DMS53 (cell line): ENCODE results near the gene EHD4.

Source experiments
- DNase-seq: peaks from one replicate; lab custom pipeline; 2025; lab: John Stamatoyannopoulos, UW

EHD4 gene

GRCh38 chr15:41957021-41957897 lies 15.1 kb downstream of the EHD4 start:
- no peak for DNase-seq

- DNase-seq = no peak
Observed at GRCh38 chr15:41955807-41956525, 16.4 kb downstream of the EHD4 start.

GRCh38 chr15:41955100-41955499 lies 17.3 kb downstream of the EHD4 start:
- no peak for DNase-seq

GRCh38 chr15:41954036-41954435 lies 18.3 kb downstream of the EHD4 start:
- DNase-seq = no peak

GRCh38 chr15:41952013-41952563 lies 20.3 kb downstream of the EHD4 start:
- DNase-seq = no peak

- DNase-seq = no peak
Observed at GRCh38 chr15:41951571-41951970, 20.8 kb downstream of the EHD4 start.

- no peak for DNase-seq
Observed at GRCh38 chr15:41950489-41950888, 21.9 kb downstream of the EHD4 start.

- DNase-seq = no peak
Observed at GRCh38 chr15:41950127-41950483, 22.3 kb downstream of the EHD4 start.

GRCh38 chr15:41949401-41950126 lies 22.8 kb downstream of the EHD4 start:
- no peak for DNase-seq

- no peak for DNase-seq
Observed at GRCh38 chr15:41948490-41948889, 23.9 kb downstream of the EHD4 start.

- DNase-seq = no peak
Observed at GRCh38 chr15:41946970-41947369, 25.4 kb downstream of the EHD4 start.

- no peak for DNase-seq
Observed at GRCh38 chr15:41945731-41946130, 26.6 kb downstream of the EHD4 start.

- DNase-seq = no peak
Observed at GRCh38 chr15:41945221-41945620, 27.1 kb downstream of the EHD4 start.

GRCh38 chr15:41944313-41944940 lies 27.9 kb downstream of the EHD4 start:
- DNase-seq = no peak

- no peak for DNase-seq
Observed at GRCh38 chr15:41943543-41944312, 28.6 kb downstream of the EHD4 start.

- no peak for DNase-seq
Observed at GRCh38 chr15:41942886-41943285, 29.5 kb downstream of the EHD4 start.

- no peak for DNase-seq
Observed at GRCh38 chr15:41941644-41942415, 30.5 kb downstream of the EHD4 start.

GRCh38 chr15:41940441-41940857 lies 31.9 kb downstream of the EHD4 start:
- DNase-seq = peak; percentile 79

- no peak for DNase-seq
Observed at GRCh38 chr15:41939986-41940385, 32.4 kb downstream of the EHD4 start.

- no peak for DNase-seq
Observed at GRCh38 chr15:41937568-41937923, 34.8 kb downstream of the EHD4 start.
